Tibial nerve (tissue), 3 donors: ENCODE data around the gene FGD5.

ENCODE experiments used
- POLR2A ChIP-seq, 2 donors: fragments of 450-650 bp; IDR thresholded peaks; one replicate each; pipeline ENCODE4 v1.6.1; 2017; ENCODE audit warnings: antibody characterized with exemption in 2 of 2, mild to moderate bottlenecking in 2 of 2, moderate library complexity in 2 of 2
- TF ChIP-seq, protein P1 (sequence below), 5 experiments: fragments of 200-600 bp in 3 of 5; fragments of 450-650 bp in 2 of 5; sonication (generic) in 3 of 5; IDR thresholded peaks; one replicate each; pipeline ENCODE4 v1.5.1; 2016 to 2019; ENCODE audit warnings: antibody characterized with exemption in 5 of 5, mild to moderate bottlenecking in 3 of 5, moderate library complexity in 2 of 5

DNA sequence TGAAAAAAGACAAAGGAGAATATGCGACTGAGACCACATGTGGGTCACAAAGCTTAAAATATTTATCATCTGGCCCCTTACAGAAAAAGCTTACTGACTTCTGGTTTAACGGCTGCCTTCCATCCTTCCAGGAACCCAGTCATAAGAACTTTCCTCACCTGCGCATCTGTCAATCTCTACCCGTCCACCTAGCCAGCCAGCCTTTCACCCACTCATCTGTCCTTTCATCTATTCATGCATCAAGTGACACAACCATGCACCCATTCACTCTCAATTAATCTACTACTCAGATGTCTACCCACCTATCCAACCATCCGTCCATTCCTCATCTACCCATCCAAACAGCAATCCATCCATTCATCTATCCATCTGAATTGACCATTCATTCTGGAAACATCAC is 64.5 kb downstream of the FGD5 start:
- no peak for TF ChIP-seq POLR2A (IDR thresholded peaks at IDR 0.05)
- TF ChIP-seq, protein P1, sequence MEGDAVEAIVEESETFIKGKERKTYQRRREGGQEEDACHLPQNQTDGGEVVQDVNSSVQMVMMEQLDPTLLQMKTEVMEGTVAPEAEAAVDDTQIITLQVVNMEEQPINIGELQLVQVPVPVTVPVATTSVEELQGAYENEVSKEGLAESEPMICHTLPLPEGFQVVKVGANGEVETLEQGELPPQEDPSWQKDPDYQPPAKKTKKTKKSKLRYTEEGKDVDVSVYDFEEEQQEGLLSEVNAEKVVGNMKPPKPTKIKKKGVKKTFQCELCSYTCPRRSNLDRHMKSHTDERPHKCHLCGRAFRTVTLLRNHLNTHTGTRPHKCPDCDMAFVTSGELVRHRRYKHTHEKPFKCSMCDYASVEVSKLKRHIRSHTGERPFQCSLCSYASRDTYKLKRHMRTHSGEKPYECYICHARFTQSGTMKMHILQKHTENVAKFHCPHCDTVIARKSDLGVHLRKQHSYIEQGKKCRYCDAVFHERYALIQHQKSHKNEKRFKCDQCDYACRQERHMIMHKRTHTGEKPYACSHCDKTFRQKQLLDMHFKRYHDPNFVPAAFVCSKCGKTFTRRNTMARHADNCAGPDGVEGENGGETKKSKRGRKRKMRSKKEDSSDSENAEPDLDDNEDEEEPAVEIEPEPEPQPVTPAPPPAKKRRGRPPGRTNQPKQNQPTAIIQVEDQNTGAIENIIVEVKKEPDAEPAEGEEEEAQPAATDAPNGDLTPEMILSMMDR (IDR thresholded peaks at IDR 0.05): no peak
